Measurements from ENCODE around the gene USO1. TPM values are rescaled to one million over a fixed set of nuclear protein-coding genes. Genes with fewer than 3 reads are reported as not detected.

The USO1 gene
- total and polyA plus RNA-seq, 2 of the 13 experiments (the other 11 are each of a cell fraction or from before 2014, with no cell fraction given), result 52.2 to 87.7 TPM

DNA sequence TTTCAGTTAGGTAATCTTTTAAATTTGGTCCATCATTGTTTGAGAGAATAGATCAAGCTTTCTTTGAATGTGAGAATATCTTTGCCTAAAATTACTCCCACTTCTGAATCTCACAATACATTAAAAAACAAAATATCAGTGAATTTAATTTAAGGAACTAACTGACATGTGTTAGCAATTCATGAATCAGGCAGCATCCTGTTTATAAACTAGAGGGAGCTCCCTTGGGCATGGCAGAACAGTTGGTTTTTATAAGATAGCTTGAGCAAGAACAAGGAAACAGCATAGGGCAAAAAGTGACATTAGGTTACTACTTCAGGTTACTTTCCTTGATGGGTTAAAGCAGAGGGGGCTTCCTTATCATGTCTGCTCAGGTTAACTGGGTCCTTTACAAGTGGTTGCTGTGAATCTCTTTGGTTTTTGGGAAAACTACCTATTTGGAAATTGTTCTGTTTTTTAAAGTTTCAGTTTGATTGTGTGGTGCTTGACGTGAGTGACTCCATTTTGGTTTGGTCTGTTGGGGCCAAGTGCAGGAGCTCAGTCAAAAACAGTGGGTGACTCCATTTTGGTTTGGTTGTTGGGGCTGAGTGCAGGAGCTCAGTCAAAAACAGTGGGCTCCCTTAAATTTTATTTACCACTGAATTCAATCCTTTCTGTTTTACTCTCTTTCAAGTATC is 109.9 kb downstream of the USO1 start (continued):
- TF ChIP-seq, protein P1, sequence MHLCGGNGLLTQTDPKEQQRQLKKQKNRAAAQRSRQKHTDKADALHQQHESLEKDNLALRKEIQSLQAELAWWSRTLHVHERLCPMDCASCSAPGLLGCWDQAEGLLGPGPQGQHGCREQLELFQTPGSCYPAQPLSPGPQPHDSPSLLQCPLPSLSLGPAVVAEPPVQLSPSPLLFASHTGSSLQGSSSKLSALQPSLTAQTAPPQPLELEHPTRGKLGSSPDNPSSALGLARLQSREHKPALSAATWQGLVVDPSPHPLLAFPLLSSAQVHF (CRISPR knock-in tag; IDR thresholded peaks at IDR 0.05), result no peak
- TF ChIP-seq KMT2A (CRISPR knock-in tag; IDR thresholded peaks at IDR 0.05) (no peak), ZNF7 (CRISPR knock-in tag; IDR thresholded peaks at IDR 0.05) (no peak), ZMYM2 (CRISPR knock-in tag; IDR thresholded peaks at IDR 0.05) (no peak), MED13 (CRISPR knock-in tag; IDR thresholded peaks at IDR 0.05) (no peak), SRY (CRISPR knock-in tag; IDR thresholded peaks at IDR 0.05) (no peak)
- TF ChIP-seq, protein P2, sequence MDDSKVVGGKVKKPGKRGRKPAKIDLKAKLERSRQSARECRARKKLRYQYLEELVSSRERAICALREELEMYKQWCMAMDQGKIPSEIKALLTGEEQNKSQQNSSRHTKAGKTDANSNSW (CRISPR knock-in tag; IDR thresholded peaks at IDR 0.05; ENCODE audit: borderline replicate concordance), result no peak

DNA sequence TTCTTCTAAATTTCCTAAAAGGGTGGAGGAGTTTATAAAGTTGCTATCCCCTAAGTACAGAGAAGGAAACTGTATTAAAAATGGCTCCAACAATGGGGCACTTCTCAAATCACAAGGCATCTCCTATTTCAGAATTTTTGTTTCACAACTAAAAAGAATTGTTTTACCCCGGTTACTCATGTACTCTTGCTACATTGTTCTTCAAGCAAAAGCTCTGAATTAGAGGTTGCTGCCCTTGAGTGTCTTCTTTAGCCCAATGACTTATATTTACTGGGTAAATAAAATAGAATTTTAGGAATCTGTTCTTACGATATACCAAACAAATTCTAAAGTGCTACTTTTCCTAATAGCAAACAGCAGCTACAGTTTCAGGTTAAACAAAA is 110.4 kb downstream of the USO1 start:
- WGBS (ENCODE audit: low lambda C conversion rate), result 9% methylated on average over 2 of the region's 2 CpGs
- no peak overlapping the region for H3K4me3 ChIP-seq (replicated peaks in 1 of 3; ENCODE audit: insufficient read depth in 1 of 3, low read depth in 2 of 3, low read length in 3 of 3)
- H4K20me1 ChIP-seq (ENCODE audit: insufficient read depth, low read length), result no peaks in the 10 kb centered on the region
- FAIRE-seq, result no peak
- intact Hi-C loops (cut with micrococcal nuclease; ENCODE audit: unreplicated experiment), result no loop called here
- H3K27ac ChIP-seq (ENCODE audit: extremely low read length, insufficient read depth, low read length), result no peak overlapping the region
- peaks cover 18% of the 10 kb centered on the region; the same call in 1 of the 2 replicates for H3K4me1 ChIP-seq (ENCODE audit: insufficient read depth, low read length)
- peak overlapping the region; percentile 34 for H2AFZ ChIP-seq (ENCODE audit: low read length)
- no peaks in the 10 kb centered on the region for H3K27me3 ChIP-seq (ENCODE audit: control insufficient read depth in 1 of 2, insufficient read depth in 2 of 2, low read length in 2 of 2)
- no peaks in the 10 kb centered on the region for H3K36me3 ChIP-seq (replicated peaks in 1 of 2; ENCODE audit: control insufficient read depth in 1 of 2, insufficient read depth in 2 of 2, low read length in 2 of 2)
- ChIA-PET CTCF (ENCODE audit: low intra/inter-chr PET ratio, low total read pairs) (no interaction called here), POLR2A (no interaction called here)
- H3K79me2 ChIP-seq (ENCODE audit: insufficient read depth, low read length), result no peaks in the 10 kb centered on the region
- in situ Hi-C loops (cut with HindIII; ENCODE audit: extremely low pct_ligation_motif_present, low pct_unique_long_range_greater_than_20kb), result no loop called here
- no peak overlapping the region for H3K9ac ChIP-seq (ENCODE audit: insufficient read depth, low read depth, low read length)
- no peak overlapping the region for H3K4me2 ChIP-seq (ENCODE audit: low read depth, low read length)
- no peaks in the 10 kb centered on the region for H3K9me3 ChIP-seq (ENCODE audit: low read length)
- peak; percentile 12 for DNase-seq (ENCODE audit: low spot score)
- ATAC-seq, result no peak
- no TSS peak for BruUV-seq (replicated peaks)
- TF ChIP-seq, protein P3, sequence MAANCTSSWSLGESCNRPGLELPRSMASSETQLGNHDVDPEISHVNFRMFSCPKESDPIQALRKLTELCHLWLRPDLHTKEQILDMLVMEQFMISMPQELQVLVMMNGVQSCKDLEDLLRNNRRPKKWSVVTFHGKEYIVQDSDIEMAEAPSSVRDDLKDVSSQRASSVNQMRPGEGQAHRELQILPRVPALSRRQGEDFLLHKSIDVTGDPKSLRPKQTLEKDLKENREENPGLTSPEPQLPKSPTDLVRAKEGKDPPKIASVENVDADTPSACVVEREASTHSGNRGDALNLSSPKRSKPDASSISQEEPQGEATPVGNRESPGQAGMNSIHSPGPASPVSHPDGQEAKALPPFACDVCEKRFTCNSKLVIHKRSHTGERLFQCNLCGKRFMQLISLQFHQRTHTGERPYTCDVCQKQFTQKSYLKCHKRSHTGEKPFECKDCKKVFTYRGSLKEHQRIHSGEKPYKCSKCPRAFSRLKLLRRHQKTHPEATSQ (CRISPR knock-in tag; IDR thresholded peaks at IDR 0.05; ENCODE audit: borderline replicate concordance), result no peak
- TF ChIP-seq ZNF557 (CRISPR knock-in tag; IDR thresholded peaks at IDR 0.05) (no peak), ZNF644 (CRISPR knock-in tag; IDR thresholded peaks at IDR 0.05; ENCODE audit: low read depth) (no peak), ZFP36L1 (CRISPR knock-in tag; IDR thresholded peaks at IDR 0.05) (no peak), AGO1 (IDR thresholded peaks at IDR 0.05; ENCODE audit: low read depth, low read length, poor library complexity, severe bottlenecking) (no peak), ZNF274 (CRISPR knock-in tag; IDR thresholded peaks at IDR 0.05) (no peak), ZNF550 (CRISPR knock-in tag; IDR thresholded peaks at IDR 0.05; ENCODE audit: borderline replicate concordance) (no peak)
- TF ChIP-seq, protein P4, sequence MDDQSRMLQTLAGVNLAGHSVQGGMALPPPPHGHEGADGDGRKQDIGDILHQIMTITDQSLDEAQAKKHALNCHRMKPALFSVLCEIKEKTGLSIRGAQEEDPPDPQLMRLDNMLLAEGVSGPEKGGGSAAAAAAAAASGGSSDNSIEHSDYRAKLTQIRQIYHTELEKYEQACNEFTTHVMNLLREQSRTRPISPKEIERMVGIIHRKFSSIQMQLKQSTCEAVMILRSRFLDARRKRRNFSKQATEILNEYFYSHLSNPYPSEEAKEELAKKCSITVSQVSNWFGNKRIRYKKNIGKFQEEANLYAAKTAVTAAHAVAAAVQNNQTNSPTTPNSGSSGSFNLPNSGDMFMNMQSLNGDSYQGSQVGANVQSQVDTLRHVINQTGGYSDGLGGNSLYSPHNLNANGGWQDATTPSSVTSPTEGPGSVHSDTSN (CRISPR knock-in tag; IDR thresholded peaks at IDR 0.05; ENCODE audit: borderline replicate concordance), result no peak
- TF ChIP-seq, protein P5, sequence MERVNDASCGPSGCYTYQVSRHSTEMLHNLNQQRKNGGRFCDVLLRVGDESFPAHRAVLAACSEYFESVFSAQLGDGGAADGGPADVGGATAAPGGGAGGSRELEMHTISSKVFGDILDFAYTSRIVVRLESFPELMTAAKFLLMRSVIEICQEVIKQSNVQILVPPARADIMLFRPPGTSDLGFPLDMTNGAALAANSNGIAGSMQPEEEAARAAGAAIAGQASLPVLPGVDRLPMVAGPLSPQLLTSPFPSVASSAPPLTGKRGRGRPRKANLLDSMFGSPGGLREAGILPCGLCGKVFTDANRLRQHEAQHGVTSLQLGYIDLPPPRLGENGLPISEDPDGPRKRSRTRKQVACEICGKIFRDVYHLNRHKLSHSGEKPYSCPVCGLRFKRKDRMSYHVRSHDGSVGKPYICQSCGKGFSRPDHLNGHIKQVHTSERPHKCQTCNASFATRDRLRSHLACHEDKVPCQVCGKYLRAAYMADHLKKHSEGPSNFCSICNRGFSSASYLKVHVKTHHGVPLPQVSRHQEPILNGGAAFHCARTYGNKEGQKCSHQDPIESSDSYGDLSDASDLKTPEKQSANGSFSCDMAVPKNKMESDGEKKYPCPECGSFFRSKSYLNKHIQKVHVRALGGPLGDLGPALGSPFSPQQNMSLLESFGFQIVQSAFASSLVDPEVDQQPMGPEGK (CRISPR knock-in tag; IDR thresholded peaks at IDR 0.05), result no peak
